Erythroblast (primary cell): ENCODE measurements around the gene WDFY4.

Source experiments
- GATA1 ChIP-seq: IDR thresholded peaks from 2 replicates; pipeline ENCODE4 v1.6.1; 2011; ENCODE audit warnings: low read depth, mild to moderate bottlenecking, control low read depth, low read length, moderate library complexity
- POLR2A ChIP-seq: IDR thresholded peaks from 2 replicates; pipeline ENCODE4 v1.6.1; 2011; ENCODE audit warnings: mild to moderate bottlenecking, low read length

DNA sequence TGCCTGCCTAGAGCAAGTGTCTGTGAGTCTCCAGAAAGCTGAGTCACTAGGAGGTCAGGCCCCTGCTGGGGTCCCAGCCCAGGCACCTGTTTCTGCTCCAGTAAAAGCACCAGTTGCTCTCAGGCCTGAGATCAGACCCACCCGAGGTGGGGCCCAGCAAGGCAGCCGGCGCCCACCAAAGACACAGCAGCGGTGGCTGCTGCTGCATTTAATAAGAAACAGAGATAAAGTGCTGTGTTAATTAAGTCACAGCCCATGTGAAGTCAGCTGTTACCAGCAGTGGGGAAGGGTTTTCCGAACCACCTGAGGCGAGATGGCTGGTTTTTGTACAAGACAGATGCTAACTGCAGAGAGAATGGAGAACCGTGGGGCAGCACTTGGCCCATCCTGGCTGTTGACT lies 267.0 kb downstream of the WDFY4 start:
- no peak for TF ChIP-seq POLR2A
- TF ChIP-seq GATA1: no peak
